ENCODE measurements around the gene SLC2A9.

SLC2A9 gene

DNA sequence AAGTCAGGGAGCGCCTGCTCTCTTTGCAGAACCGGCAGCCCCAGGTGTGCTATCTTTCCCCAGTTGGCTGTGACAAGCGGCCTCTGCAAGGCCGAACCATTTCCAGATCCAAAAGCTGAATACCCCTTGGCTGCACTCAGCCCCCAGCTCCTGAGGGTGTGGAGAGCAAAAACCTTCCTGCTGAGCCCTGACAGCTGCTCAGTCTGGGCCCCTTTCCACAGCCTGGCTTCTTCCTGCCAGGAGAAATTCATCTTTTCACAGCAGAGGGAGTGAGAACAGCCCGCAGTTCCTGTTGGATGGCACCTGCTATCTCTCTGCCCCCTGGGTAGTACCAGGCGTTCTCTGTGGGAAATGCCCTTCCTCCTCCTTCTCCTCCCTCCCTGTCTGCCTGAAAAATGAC is 161.5 kb downstream of the SLC2A9 start:
- Histone ChIP-seq H3K9me3 (ENCODE audit: control insufficient read depth, insufficient read depth, low read length) (no peaks in the 10 kb centered on the region; the same call in 1 of the 2 replicates), H3K36me3 (ENCODE audit: insufficient read depth, low read length) (no peaks in the 10 kb centered on the region), H3K4me1 (ENCODE audit: insufficient read depth, low read length) (no peaks in the 10 kb centered on the region), H3K9ac (ENCODE audit: low read depth, low read length) (no peak overlapping the region)

DNA sequence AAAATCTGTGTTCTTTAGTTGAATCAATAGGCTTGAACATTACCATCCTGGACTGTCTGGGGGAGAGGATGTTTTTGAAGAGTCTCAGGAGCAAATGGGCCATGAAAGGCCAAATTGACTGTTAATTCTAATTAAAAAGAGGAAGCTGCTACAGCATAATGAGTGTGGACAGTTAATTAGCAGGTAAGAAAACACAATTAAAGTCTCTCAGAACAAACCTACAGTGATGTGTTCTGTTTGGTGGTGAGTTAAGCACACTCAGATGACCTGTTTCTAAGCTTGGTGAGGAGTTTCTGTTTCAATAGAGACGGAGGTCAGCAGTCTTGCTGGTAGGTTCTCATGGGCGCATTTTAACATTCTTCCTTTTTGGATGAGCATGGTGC is 171.8 kb downstream of the SLC2A9 start:
- H3K9ac ChIP-seq (ENCODE audit: low read depth, low read length) = no peak overlapping the region
- H3K4me1 ChIP-seq (ENCODE audit: insufficient read depth, low read length) = no peaks in the 10 kb centered on the region
- no peaks in the 10 kb centered on the region; the same call in 1 of the 2 replicates for H3K9me3 ChIP-seq (ENCODE audit: control insufficient read depth, insufficient read depth, low read length)
- no peaks in the 10 kb centered on the region for H3K36me3 ChIP-seq (ENCODE audit: insufficient read depth, low read length)

DNA sequence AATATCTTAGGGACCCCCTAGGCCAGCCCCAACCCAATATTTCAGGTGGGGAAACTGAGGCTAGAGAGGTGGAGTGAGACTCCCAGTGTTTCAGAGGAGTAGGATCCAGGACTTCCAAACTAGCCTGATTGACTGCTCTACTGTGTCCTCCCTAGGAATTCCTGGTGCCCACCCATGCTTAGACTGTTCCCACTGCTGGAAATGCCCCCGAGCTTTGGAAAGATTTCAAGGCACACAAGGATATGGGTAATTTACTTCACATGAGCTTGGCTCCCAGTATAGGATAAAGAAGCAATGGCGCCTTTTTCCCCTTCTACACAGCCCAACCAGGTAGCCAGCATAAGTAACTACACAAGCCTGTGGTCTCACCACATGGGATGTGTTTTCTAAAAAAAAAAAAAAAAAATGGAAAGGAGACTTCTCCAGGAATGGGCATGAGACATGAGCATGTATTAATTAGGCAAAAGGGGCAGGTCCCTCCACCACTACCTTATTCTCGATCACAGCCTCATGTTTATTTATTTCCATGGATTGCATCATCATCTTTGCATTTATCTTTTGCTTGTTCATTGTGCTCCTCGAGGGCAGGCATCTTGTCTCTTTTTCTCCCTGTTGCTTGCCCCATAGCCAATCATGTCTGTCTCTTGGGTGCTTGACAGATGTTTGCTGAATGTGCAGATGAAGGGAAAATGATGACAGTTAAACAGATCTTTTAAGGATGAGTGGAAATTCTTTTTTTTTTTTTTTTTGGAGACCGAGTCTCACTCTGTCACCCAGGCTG is 173.1 kb downstream of the SLC2A9 start:
- no peaks in the 10 kb centered on the region for H3K4me1 ChIP-seq (ENCODE audit: insufficient read depth, low read length)
- H3K9ac ChIP-seq (ENCODE audit: low read depth, low read length) = no peak overlapping the region
- H3K36me3 ChIP-seq (ENCODE audit: insufficient read depth, low read length) = no peaks in the 10 kb centered on the region
- no peaks in the 10 kb centered on the region for H3K9me3 ChIP-seq (ENCODE audit: control insufficient read depth, insufficient read depth, low read length)

DNA sequence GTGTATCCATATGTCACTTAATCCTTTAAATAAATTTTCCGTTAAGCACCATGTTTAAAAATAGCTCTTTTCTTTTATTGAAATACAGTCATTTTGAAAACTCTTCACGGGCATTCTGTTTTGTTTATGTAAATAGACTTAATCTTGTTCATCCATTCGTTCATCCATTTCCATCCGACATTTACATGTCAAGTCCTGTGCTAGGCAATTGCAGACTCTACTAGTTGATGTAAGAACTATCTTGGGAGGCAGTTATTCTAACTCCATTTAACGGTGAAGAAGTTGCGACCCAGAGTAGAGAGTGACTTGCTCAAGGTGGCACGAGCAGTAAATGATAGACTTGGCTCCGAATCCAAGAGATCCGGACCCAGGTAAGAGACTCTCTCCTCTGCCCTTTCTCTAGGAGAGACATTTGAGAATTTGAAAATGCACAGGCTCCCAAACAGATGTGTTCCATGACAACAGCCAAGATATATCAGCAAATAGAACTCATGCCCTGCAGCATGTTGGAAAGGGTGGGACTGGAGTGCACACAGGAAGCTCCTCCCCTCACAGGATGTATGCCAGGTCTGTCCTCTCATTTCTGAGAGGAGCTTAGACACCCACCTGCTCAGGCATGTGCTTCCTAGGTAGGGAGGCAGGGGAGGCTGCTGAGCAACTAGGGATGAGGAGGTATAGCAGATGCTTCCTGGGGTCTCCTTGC is 175.4 kb downstream of the SLC2A9 start:
- H3K36me3 ChIP-seq (ENCODE audit: insufficient read depth, low read length) = no peaks in the 10 kb centered on the region
- H3K9ac ChIP-seq (ENCODE audit: low read depth, low read length) = no peak overlapping the region
- no peaks in the 10 kb centered on the region for H3K4me1 ChIP-seq (ENCODE audit: insufficient read depth, low read length)
- peaks cover 8% of the 10 kb centered on the region for H3K9me3 ChIP-seq (ENCODE audit: control insufficient read depth, insufficient read depth, low read length)

DNA sequence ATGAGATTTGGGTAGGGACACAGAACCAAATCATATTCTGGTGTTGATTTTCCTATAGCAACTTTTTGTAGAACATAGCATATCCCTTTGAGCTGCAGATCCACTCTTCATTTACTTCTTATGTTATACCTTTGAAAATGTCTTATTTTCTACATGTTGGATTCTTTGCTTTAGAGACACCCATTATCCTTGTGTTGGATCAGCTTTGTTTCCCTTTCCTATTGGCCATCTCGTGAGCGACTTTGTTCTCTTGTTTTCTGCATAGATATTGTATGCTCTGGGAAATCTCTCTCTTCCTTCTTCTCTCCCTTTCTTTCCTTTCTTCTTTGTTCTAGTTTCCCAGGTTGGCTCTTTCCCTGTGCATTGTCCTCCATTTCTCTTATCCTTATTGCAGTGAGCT is 180.2 kb downstream of the SLC2A9 start:
- Histone ChIP-seq H3K9ac (ENCODE audit: low read depth, low read length) (no peak overlapping the region), H3K36me3 (ENCODE audit: insufficient read depth, low read length) (no peaks in the 10 kb centered on the region), H3K9me3 (ENCODE audit: control insufficient read depth, insufficient read depth, low read length) (peaks cover 11% of the 10 kb centered on the region), H3K4me1 (ENCODE audit: insufficient read depth, low read length) (no peaks in the 10 kb centered on the region)

DNA sequence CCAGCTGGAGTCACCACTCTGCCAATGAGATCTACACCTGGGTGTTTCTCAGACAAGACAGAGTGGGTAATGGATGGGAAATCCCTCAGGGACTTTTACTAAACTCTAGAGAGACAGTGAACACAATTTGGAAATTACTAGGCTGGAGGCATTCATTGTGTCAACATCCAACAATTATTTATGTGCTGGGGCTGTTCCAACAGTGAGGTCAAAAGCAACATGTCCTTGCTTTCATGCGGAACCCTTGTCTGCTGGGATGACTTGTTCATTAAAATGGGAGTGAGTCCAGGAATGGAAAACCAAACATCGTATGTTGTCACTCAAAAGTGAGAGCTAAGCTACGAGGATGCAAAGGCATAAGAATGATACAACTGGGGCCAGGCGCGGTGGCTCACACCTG is 185.9 kb downstream of the SLC2A9 start:
- Histone ChIP-seq H3K9ac (ENCODE audit: low read depth, low read length) (no peak overlapping the region), H3K9me3 (ENCODE audit: control insufficient read depth, insufficient read depth, low read length) (no peaks in the 10 kb centered on the region), H3K36me3 (ENCODE audit: insufficient read depth, low read length) (no peaks in the 10 kb centered on the region), H3K4me1 (ENCODE audit: insufficient read depth, low read length) (no peaks in the 10 kb centered on the region)

DNA sequence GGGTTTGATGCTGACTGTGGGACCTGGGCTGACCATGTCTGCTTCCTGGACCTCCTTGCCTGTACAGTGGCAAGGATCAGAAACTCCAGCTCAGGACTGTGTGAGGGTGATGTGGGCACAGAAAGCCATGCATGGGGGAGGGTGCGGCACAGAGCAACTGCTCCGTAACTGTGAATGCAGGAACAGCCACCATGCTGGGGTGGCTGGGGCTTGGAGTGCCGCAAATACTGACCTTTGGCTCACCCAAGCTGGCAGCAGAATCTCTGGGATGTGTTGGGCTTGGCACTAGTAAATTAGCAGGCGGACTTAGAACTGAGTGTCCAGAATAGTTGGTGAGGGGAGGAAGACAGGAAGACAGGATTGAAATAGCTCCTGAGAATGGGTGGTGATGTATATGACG is 187.9 kb downstream of the SLC2A9 start:
- Histone ChIP-seq H3K9ac (ENCODE audit: low read depth, low read length) (no peak overlapping the region), H3K4me1 (ENCODE audit: insufficient read depth, low read length) (no peaks in the 10 kb centered on the region), H3K9me3 (ENCODE audit: control insufficient read depth, insufficient read depth, low read length) (no peaks in the 10 kb centered on the region), H3K36me3 (ENCODE audit: insufficient read depth, low read length) (no peaks in the 10 kb centered on the region)

DNA sequence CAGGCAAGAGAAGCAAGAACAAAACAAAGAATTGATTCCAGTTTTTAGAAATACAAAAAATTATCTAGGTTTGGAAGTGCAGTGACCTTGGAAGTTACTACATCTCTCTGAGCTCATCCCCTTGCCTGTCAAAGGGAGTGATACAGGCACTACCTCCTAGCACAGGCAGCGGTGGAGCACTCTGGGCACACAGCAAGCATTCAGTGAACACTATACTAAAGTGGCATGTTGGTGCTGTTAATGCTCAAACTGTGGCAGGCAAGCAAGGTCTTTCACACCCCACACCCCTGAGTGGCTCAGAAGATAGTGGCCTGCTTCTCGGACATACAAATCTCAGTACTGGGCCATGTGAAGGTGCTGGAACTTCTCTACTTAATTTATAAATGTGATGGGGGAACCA is 188.7 kb downstream of the SLC2A9 start:
- no peak overlapping the region for H3K9ac ChIP-seq (ENCODE audit: low read depth, low read length)
- no peaks in the 10 kb centered on the region for H3K4me1 ChIP-seq (ENCODE audit: insufficient read depth, low read length)
- no peaks in the 10 kb centered on the region for H3K36me3 ChIP-seq (ENCODE audit: insufficient read depth, low read length)
- no peaks in the 10 kb centered on the region for H3K9me3 ChIP-seq (ENCODE audit: control insufficient read depth, insufficient read depth, low read length)

DNA sequence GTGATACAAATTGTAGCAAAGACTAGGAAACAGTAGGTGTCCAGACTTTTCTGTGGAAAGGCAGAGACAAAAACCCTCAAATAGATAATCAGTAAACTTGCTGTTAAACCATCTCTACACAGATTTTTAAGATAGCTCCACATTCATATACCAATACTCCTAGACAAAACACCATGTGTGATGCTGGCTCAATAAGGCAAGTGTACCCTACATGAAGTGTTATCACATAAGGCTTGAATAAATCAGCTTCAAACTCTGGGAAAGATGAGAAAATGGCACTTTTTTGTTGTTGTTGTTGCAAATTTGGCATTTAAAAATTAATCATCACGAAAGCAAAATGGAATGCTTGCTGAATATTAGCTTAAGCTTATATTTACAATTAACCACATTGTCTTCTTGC is 194.7 kb downstream of the SLC2A9 start:
- Histone ChIP-seq H3K36me3 (ENCODE audit: insufficient read depth, low read length) (no peaks in the 10 kb centered on the region), H3K9ac (ENCODE audit: low read depth, low read length) (no peak overlapping the region), H3K9me3 (ENCODE audit: control insufficient read depth, insufficient read depth, low read length) (no peaks in the 10 kb centered on the region), H3K4me1 (ENCODE audit: insufficient read depth, low read length) (no peaks in the 10 kb centered on the region)

DNA sequence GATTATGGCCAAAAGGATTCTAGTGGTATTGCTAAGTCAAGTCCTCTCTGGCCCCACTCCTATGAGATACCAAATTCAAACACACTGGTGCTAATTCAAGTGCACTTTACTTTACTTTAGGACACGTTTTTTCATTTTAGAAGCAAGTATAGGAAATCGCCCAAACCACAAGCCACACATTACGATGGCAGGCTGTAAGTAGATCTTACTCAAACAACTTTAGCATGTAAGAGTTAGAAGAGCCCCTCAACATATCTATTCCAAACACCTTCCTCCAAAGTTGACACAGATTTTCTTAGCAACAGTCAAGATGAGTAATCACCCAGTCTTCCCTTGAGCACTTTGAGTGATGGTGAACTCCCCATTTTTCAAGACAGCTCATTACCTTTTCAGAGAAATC is 196.2 kb downstream of the SLC2A9 start:
- no peaks in the 10 kb centered on the region for H3K36me3 ChIP-seq (ENCODE audit: insufficient read depth, low read length)
- H3K9ac ChIP-seq (ENCODE audit: low read depth, low read length) = no peak overlapping the region
- no peaks in the 10 kb centered on the region for H3K9me3 ChIP-seq (ENCODE audit: control insufficient read depth, insufficient read depth, low read length)
- H3K4me1 ChIP-seq (ENCODE audit: insufficient read depth, low read length) = no peaks in the 10 kb centered on the region

DNA sequence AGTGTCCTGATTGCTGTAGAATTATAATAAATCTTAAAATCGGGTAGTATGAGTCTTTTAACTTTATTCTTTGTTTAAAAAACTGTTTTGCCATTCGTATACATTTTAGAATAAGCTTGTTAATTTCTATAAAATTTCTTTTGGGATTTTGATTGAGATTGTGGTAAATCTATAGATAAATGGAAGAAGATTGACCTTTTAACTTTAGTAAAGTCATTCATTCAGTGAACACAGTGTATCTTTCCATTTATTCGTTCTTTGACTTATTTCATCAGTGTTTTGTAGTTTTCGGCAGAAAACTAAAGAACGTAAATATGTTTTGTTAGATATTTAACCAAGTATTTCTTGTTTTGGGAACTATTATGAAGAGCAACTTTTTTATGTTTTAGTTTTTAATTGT is 201.0 kb downstream of the SLC2A9 start:
- Histone ChIP-seq H3K9ac (ENCODE audit: low read depth, low read length) (no peak overlapping the region), H3K4me1 (ENCODE audit: insufficient read depth, low read length) (no peaks in the 10 kb centered on the region), H3K36me3 (ENCODE audit: insufficient read depth, low read length) (no peaks in the 10 kb centered on the region), H3K9me3 (ENCODE audit: control insufficient read depth, insufficient read depth, low read length) (no peaks in the 10 kb centered on the region)

DNA sequence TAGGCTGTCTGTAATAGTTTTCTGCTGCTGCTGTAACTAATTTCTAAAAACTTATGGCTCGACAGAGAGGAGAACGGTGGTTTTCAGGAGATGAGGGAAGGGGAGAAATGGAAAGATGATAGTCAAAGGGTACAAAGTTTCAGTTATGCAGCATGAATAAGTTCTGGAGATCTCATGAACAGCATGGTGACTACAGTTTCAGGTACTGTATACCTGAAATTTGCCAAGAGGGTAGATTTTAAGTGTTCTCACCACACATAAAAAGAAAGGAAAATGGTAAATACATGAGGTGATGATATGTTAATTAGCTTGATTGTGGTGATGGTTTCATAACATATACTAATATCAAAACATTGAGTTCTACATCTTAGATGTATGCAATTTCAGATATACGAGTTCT is 205.0 kb downstream of the SLC2A9 start:
- Histone ChIP-seq H3K4me1 (ENCODE audit: insufficient read depth, low read length) (no peaks in the 10 kb centered on the region), H3K9ac (ENCODE audit: low read depth, low read length) (no peak overlapping the region), H3K9me3 (ENCODE audit: control insufficient read depth, insufficient read depth, low read length) (no peaks in the 10 kb centered on the region), H3K36me3 (ENCODE audit: insufficient read depth, low read length) (no peaks in the 10 kb centered on the region)

DNA sequence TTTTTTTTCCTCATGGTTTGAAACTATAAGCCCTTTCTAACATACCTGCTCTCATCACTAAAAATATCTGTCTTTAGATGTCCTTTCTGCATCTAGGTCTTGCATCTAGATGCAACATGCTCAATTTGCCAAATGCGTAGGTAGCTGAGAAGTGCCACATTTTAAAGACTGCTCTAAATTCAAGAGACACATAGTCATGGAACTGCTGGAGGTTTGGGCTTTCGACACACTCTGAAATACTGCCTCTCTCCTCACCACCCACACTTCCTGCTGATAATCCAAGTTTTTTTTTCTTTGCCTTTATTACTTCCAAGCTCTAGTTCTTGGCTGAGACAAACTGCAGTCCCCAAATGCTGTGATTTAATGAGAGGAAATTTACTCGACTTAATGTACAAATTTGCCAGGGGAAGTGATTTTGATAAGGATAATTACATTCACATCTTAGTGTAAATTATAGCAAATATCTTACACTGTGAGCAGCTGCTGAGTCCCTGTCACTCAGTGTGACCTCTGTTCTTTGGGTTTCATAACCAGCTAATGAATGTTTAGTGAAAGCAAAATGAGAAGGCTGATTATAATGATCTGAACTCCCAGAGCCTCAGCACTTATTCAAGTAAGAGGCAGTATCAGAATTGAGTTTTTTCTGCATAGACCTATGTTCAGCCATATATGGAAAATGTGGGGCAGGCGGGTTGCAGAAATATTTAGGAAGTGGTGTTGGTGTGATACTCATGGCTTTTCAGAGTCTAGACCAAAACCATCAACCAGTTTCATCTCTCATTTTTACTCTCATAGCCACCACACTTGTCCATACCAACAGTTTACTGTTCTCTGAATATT is 208.6 kb downstream of the SLC2A9 start:
- no peak overlapping the region for H3K9ac ChIP-seq (ENCODE audit: low read depth, low read length)
- H3K4me1 ChIP-seq (ENCODE audit: insufficient read depth, low read length) = no peaks in the 10 kb centered on the region
- no peaks in the 10 kb centered on the region for H3K9me3 ChIP-seq (ENCODE audit: control insufficient read depth, insufficient read depth, low read length)
- H3K36me3 ChIP-seq (ENCODE audit: insufficient read depth, low read length) = no peaks in the 10 kb centered on the region

DNA sequence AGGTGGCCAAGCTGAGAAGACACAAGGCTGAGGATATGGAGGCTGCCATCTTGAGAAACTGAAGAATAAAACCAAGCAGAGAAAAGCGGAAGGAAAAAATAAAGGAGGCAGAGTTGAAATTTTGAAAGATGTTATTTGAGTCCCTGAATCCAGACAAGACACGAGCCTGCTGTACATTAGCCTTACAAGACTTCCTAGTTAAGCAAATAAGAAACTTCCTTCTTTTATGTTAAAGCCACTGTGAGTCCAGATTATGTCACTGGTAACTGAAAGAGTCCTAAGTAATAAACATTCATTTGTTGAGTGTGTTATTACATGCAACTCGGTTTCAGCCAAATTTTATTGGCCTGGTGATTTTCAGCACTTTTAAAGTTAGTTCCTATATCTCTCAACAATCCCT is 209.5 kb downstream of the SLC2A9 start:
- H3K36me3 ChIP-seq (ENCODE audit: insufficient read depth, low read length) = no peaks in the 10 kb centered on the region
- no peak overlapping the region for H3K9ac ChIP-seq (ENCODE audit: low read depth, low read length)
- no peaks in the 10 kb centered on the region for H3K9me3 ChIP-seq (ENCODE audit: control insufficient read depth, insufficient read depth, low read length)
- no peaks in the 10 kb centered on the region for H3K4me1 ChIP-seq (ENCODE audit: insufficient read depth, low read length)
